ENCODE measurements around the gene TMC1. TPM values are rescaled to one million over a fixed set of nuclear protein-coding genes. Genes with fewer than 3 reads are reported as not detected.

The TMC1 gene
- 0.33 and 0.67 TPM in 2 replicates for total RNA-seq

DNA sequence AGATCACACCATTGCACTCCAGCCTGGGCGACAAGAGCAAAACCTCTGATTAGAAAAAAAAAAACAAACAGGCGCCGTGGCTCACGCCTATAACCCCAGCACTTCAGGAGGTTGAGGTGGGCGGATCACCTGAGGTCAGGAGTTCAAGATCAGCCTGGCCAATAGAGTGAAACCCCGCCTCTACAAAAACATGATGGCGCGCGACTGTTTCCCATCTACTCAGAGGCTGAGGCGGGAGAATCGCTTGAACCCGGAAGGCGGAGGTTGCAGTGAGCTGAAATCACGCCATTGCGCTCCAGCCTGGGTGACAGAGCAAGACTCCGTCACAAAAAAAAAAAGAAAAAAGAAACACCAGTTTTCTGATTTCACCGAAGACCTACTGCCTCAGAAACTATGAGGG, at the start of gene TMC1:
TSS of gene TMC1 (plus strand) at position 193 of the 400 bp plus-strand sequence. CDS start 127,041 bp downstream, outside the sequence.

Other genes starting within 250 kb of the TMC1 start
- gene ZFAND5, start 156.4 kb upstream of the TMC1 start, total RNA-seq, result 119 and 152 TPM in 2 replicates

All from vein endothelial cell (primary cell).